B cell (primary cell): ENCODE data around the gene REEP2. TPM values are rescaled to one million over a fixed set of nuclear protein-coding genes. Genes with fewer than 3 reads are reported as not detected.

Experiments used
- ATAC-seq: fragments of 200-7000 bp; cut with Tn5 transposase; one replicate; pipeline ENCODE4 v1.10.0; 2021; ENCODE audit warnings: low read depth, mild to moderate bottlenecking, moderate number of reproducible peaks, moderate library complexity
- CTCF ChIA-PET: fragments of 350-600 bp; sonication (Branson Sonifier 250); formaldehyde crosslinking; loops from one replicate; lab custom pipeline; 2021; ENCODE audit warnings: antibody characterized with exemption, inconsistent platforms; lab: Charles Lee
- POLR2A ChIA-PET: fragments of 350-600 bp; sonication (Branson Sonifier 250); formaldehyde crosslinking; loops from one replicate; lab custom pipeline; 2021; ENCODE audit warnings: antibody characterized with exemption; lab: Charles Lee
- DNase-seq: peaks from one replicate; pipeline ENCODE4 v3.0.0; 2013
- H2AFZ ChIP-seq: 2 replicates; pipeline ENCODE4 v1.6.1; 2012; ENCODE audit warnings: mild to moderate bottlenecking, low read depth, low read length; ENCODE audit not compliant: insufficient read depth, poor library complexity, severe bottlenecking
- H3K27ac ChIP-seq, 2 donors: 1 replicate in 1 of 2; 2 replicates in 1 of 2; pipeline ENCODE4 v1.5.1; 2012 to 2013; ENCODE audit warnings: low read length in 2 of 2, mild to moderate bottlenecking in 2 of 2, moderate library complexity in 1 of 2
- H3K27me3 ChIP-seq, 4 experiments: fragments of 200-600 bp in 1 of 4; sonication (generic) in 1 of 4; replicated peaks in 1 of 4; 1 replicate in 2 of 4; 2 replicates in 2 of 4; pipeline versions ENCODE4 v1.6.1 to v1.7.0; 2013 to 2016; ENCODE audit warnings: low read length in 3 of 4, mild to moderate bottlenecking in 2 of 4, mixed read lengths in 1 of 4, moderate library complexity in 1 of 4; ENCODE audit not compliant: insufficient read depth in 4 of 4, control insufficient read depth in 3 of 4; ENCODE audit errors: control extremely low read depth in 1 of 4
- H3K36me3 ChIP-seq, 2 experiments: replicated peaks in 1 of 2; 1 replicate in 1 of 2; 2 replicates in 1 of 2; pipeline versions ENCODE4 v1.6.1 to v1.7.1; 2013; ENCODE audit warnings: low read length in 1 of 2; ENCODE audit not compliant: insufficient read depth in 2 of 2, control insufficient read depth in 1 of 2; ENCODE audit errors: control extremely low read depth in 1 of 2, extremely low read depth in 1 of 2
- H3K4me1 ChIP-seq, 2 donors: fragments of 200-600 bp in 1 of 2; sonication (generic) in 1 of 2; 1 replicate in 1 of 2; 2 replicates in 1 of 2; pipeline versions ENCODE4 v1.5.1 to v1.6.1; 2013 to 2017; ENCODE audit warnings: low read length in 2 of 2; ENCODE audit not compliant: control insufficient read depth in 2 of 2, insufficient read depth in 2 of 2
- H3K4me2 ChIP-seq: replicated peaks from 2 replicates; pipeline ENCODE3; 2012; ENCODE audit warnings: mild to moderate bottlenecking, low read depth, low read length; ENCODE audit not compliant: poor library complexity, severe bottlenecking
- H3K4me3 ChIP-seq, 5 experiments: fragments of 200-600 bp in 1 of 5; sonication (generic) in 1 of 5; 1 replicate in 3 of 5; 2 replicates in 2 of 5; pipeline versions ENCODE4 v1.5.1 to v1.7.0; 2011 to 2016; ENCODE audit warnings: low read length in 4 of 5, mild to moderate bottlenecking in 4 of 5, low read depth in 2 of 5, control low read depth in 1 of 5, moderate library complexity in 1 of 5; ENCODE audit not compliant: insufficient read depth in 1 of 5; ENCODE audit errors: control extremely low read depth in 1 of 5, extremely low read depth in 1 of 5
- H3K79me2 ChIP-seq: fragments of 200-600 bp; sonication (generic); one replicate; pipeline ENCODE4 v1.6.0; 2016; ENCODE audit warnings: low read length; ENCODE audit not compliant: control insufficient read depth, insufficient read depth
- H3K9ac ChIP-seq: fragments of 200-600 bp; sonication (generic); 2 replicates; pipeline ENCODE4 v1.6.1; 2017; ENCODE audit warnings: mild to moderate bottlenecking, low read length, moderate library complexity
- H3K9me3 ChIP-seq, 3 donors: one replicate each; pipeline versions ENCODE4 v1.6.1 to v1.7.1; 2013; ENCODE audit warnings: low read length in 2 of 3; ENCODE audit not compliant: control insufficient read depth in 2 of 3, insufficient read depth in 1 of 3; ENCODE audit errors: control extremely low read depth in 1 of 3
- H4K20me1 ChIP-seq: 2 replicates; pipeline ENCODE4 v1.6.0; 2012; ENCODE audit warnings: mild to moderate bottlenecking, low read length; ENCODE audit not compliant: insufficient read depth, control insufficient read depth, poor library complexity, severe bottlenecking
- H3K27ac Mint-ChIP-seq: one replicate; pipeline ENCODE4 v1.8.0; 2021; ENCODE audit warnings: mixed read lengths
- H3K27me3 Mint-ChIP-seq: one replicate; pipeline ENCODE4 v1.8.0; 2021; ENCODE audit warnings: mixed read lengths
- H3K4me1 Mint-ChIP-seq: one replicate; pipeline ENCODE4 v1.8.0; 2021; ENCODE audit warnings: mixed read lengths
- H3K4me3 Mint-ChIP-seq: one replicate; pipeline ENCODE4 v1.8.0; 2021; ENCODE audit warnings: mixed read lengths
- H3K9me3 Mint-ChIP-seq: one replicate; pipeline ENCODE4 v1.8.0; 2022; ENCODE audit warnings: mixed read lengths; ENCODE audit not compliant: insufficient read depth
- EZH2 ChIP-seq: IDR thresholded peaks from 2 replicates; pipeline ENCODE4 v1.6.1; 2012; ENCODE audit warnings: borderline replicate concordance, low read depth, mild to moderate bottlenecking, moderate library complexity, low read length; ENCODE audit not compliant: insufficient read depth, poor library complexity, severe bottlenecking
- WGBS: methylation state at CpG from one replicate; pipeline ENCODE4 v1.1.5; 2013; ENCODE audit warnings: missing lambda C conversion rate; ENCODE audit not compliant: insufficient coverage; 5-methylcytosine and 5-hydroxymethylcytosine counted together
- intact Hi-C: fragments of 100-400 bp; cut with micrococcal nuclease; formaldehyde crosslinking; loops from one replicate; pipeline ENCODE4 v1.10.0; 2022
- polyA plus RNA-seq: library from polyadenylated mRNA; depleted of rRNA; stranded (reverse); fragments of >200 nt; gene quantifications from 2 replicates; pipeline ENCODE4 v1.2.3, GENCODE V29; 2012
- total RNA-seq, 2 donors: library from RNA; stranded (reverse); fragments of 120-200 nt in 1 of 2; gene quantifications; 1 replicate in 1 of 2; 2 replicates in 1 of 2; pipeline versions ENCODE4 v1.2.3 to v1.2.4, GENCODE V29; 2013 to 2022
- TF ChIP-seq, protein P1 (sequence below): fragments of 200-600 bp; IDR thresholded peaks from one replicate; pipeline ENCODE4 v1.8.0; 2022; ENCODE audit warnings: antibody characterized with exemption, mild to moderate bottlenecking

REEP2 gene
- total and polyA plus RNA-seq, 2 donors (not counting 1 experiment from before 2014, with no cell fraction given): 0.20 TPM; not detected in 1

- peak overlapping the region; percentile 62 for H3K4me2 ChIP-seq
- peak overlapping the region in 2 of 5 experiments; percentile 5 to 19 for H3K4me3 ChIP-seq
- no peaks in the 10 kb centered on the region for H3K36me3 ChIP-seq
- no peaks in the 10 kb centered on the region for H3K79me2 ChIP-seq
- CTCF ChIA-PET: interaction anchor here (0.6 to 13.1 kb wide), 25 partner anchors 8 to 408 kb away, joined by 3 to 281 read pairs (median 4); partner anchors contain the start of genes EGR1, ETF1, KDM3B and REEP2
- H3K9me3 Mint-ChIP-seq: no peaks in the 10 kb centered on the region
- ATAC-seq (peak; percentile 95), DNase-seq (peak; percentile 85)
- H3K4me1 Mint-ChIP-seq: peaks cover 6% of the 10 kb centered on the region
- no peaks in the 10 kb centered on the region for H3K9me3 ChIP-seq
- H3K4me3 Mint-ChIP-seq: no peak overlapping the region
- POLR2A ChIA-PET: interaction anchor here (0.6 kb wide), 1 partner anchor 65 kb away, joined by 7 read pairs; no protein-coding TSS in a partner anchor
- H3K27ac Mint-ChIP-seq: peak overlapping the region; percentile 70
- H3K9ac ChIP-seq: no peak overlapping the region
- no peak overlapping the region for H3K27ac ChIP-seq
- 23% methylated on average over 21 of the region's 22 CpGs for WGBS
- intact Hi-C loops: loop anchor here (1.0 kb wide), 1 partner anchor 15 kb away; no protein-coding TSS in a partner anchor
- H2AFZ ChIP-seq: peak overlapping the region; percentile 58
- no peaks in the 10 kb centered on the region for H3K27me3 ChIP-seq
- H3K4me1 ChIP-seq: peaks cover 3 to 8% of the 10 kb centered on the region in 2 donors
- TF ChIP-seq, protein P1, sequence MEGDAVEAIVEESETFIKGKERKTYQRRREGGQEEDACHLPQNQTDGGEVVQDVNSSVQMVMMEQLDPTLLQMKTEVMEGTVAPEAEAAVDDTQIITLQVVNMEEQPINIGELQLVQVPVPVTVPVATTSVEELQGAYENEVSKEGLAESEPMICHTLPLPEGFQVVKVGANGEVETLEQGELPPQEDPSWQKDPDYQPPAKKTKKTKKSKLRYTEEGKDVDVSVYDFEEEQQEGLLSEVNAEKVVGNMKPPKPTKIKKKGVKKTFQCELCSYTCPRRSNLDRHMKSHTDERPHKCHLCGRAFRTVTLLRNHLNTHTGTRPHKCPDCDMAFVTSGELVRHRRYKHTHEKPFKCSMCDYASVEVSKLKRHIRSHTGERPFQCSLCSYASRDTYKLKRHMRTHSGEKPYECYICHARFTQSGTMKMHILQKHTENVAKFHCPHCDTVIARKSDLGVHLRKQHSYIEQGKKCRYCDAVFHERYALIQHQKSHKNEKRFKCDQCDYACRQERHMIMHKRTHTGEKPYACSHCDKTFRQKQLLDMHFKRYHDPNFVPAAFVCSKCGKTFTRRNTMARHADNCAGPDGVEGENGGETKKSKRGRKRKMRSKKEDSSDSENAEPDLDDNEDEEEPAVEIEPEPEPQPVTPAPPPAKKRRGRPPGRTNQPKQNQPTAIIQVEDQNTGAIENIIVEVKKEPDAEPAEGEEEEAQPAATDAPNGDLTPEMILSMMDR: peak; percentile 95
- no peak for TF ChIP-seq EZH2
- no peaks in the 10 kb centered on the region for H4K20me1 ChIP-seq
- no peaks in the 10 kb centered on the region for H3K27me3 Mint-ChIP-seq
Measured at GRCh38 chr5:138449501-138450239, 10.8 kb downstream of the REEP2 start.

DNA sequence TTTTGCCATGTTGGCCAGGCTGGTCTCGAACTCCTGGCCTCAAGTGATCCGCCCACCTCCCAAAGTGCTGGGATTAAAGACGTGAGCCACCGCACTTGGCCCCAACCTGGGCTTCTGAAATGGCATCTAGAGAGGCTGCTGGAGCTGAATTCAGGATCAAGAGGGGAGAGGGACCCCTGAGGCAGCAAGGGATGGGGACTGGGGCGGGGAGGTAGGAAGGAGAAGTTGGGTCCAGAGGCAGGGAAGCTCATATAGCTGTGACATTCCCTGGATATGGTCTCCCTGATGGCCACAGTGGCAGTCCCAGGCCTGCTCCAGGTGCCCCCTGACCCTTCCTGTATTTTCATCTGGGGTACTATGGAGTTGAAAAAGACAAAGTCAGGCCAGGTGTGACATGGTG, 12.1 kb downstream of the REEP2 start:
- intact Hi-C loops: loop anchor here (1.0 kb wide), 1 partner anchor 13 kb away; no protein-coding TSS in a partner anchor
- Mint-ChIP-seq H3K27me3 (no peaks in the 10 kb centered on the region), H3K4me1 (peaks cover 6% of the 10 kb centered on the region), H3K27ac (no peak overlapping the region), H3K4me3 (no peak overlapping the region), H3K9me3 (no peaks in the 10 kb centered on the region)
- H3K4me2 ChIP-seq: no peak overlapping the region
- ChIA-PET POLR2A (interaction anchor here (0.6 kb wide), 1 partner anchor 9 kb away, joined by 4 read pairs; no protein-coding TSS in a partner anchor), CTCF (interaction anchor here (0.5 to 13.1 kb wide), 19 partner anchors 9 to 812 kb away, joined by 3 to 281 read pairs (median 4); partner anchors contain the start of genes EGR1, ETF1 and REEP2)
- no peak for TF ChIP-seq EZH2
- TF ChIP-seq, protein P1: no peak
- 93% methylated on average over 4 of the region's 5 CpGs for WGBS
- ATAC-seq (no peak), DNase-seq (no peak)
- H4K20me1 ChIP-seq: no peaks in the 10 kb centered on the region
- H3K79me2 ChIP-seq: no peaks in the 10 kb centered on the region
- no peak overlapping the region for H3K27ac ChIP-seq
- H3K27me3 ChIP-seq: no peaks in the 10 kb centered on the region
- H3K36me3 ChIP-seq: no peaks in the 10 kb centered on the region
- H3K4me1 ChIP-seq: peaks cover 3 to 8% of the 10 kb centered on the region in 2 donors
- H3K9me3 ChIP-seq: no peaks in the 10 kb centered on the region
- no peak overlapping the region for H3K4me3 ChIP-seq
- H3K9ac ChIP-seq: no peak overlapping the region
- H2AFZ ChIP-seq: no peak overlapping the region
